Brain microvascular endothelial cell (primary cell): ENCODE measurements around the gene ACP7.
"Not testable (repeated sequence)": the region's sequence is repeated elsewhere in the genome, so short reads cannot be mapped to it uniquely, and the experiment has no call there.

Experiments used
- DNase-seq: peaks from one replicate; pipeline ENCODE4 v3.0.0-alpha.2; 2020
- H3K27ac ChIP-seq: fragments of 250-450 bp; sonication (Bioruptor Pico); 2 replicates; pipeline ENCODE4 v1.5.1; 2020; ENCODE audit warnings: mild to moderate bottlenecking, moderate library complexity
- H3K27me3 ChIP-seq: fragments of 250-450 bp; sonication (Bioruptor Pico); replicated peaks from 2 replicates; pipeline ENCODE4 v1.5.1; 2020; ENCODE audit warnings: mild to moderate bottlenecking
- H3K36me3 ChIP-seq: fragments of 250-450 bp; sonication (Bioruptor Pico); replicated peaks from 2 replicates; pipeline ENCODE4 v1.5.1; 2020; ENCODE audit warnings: mild to moderate bottlenecking
- H3K4me3 ChIP-seq: 2 replicates; pipeline ENCODE4 v1.5.1; 2011; ENCODE audit warnings: low read depth, mild to moderate bottlenecking, control low read depth, low read length, moderate library complexity
- CTCF ChIP-seq: IDR thresholded peaks from 2 replicates; pipeline ENCODE4 v1.5.1; 2011; ENCODE audit warnings: low read depth, mild to moderate bottlenecking, moderate library complexity, low read length, control low read depth, inconsistent platforms; ENCODE audit errors: missing control alignments
- in situ Hi-C: cut with HindIII; loops from 2 replicates; pipeline ENCODE4 v1.10.0; 2017; ENCODE audit warnings: low sequenced_read_pairs, low pct_ligation_motif_present

ACP7 gene

GRCh38 chr19:39084732-39085080 is 538 bp downstream of the ACP7 start:
- TF ChIP-seq CTCF = no peak
- DNase-seq = no peak
- no peak overlapping the region for H3K27ac ChIP-seq
- H3K36me3 ChIP-seq = no peaks in the 10 kb centered on the region
- H3K27me3 ChIP-seq = peaks cover 18% of the 10 kb centered on the region
- in situ Hi-C loops = no loop called here
- H3K4me3 ChIP-seq = no peak overlapping the region

- Histone ChIP-seq H3K27me3 (peaks cover 18% of the 10 kb centered on the region), H3K4me3 (no peak overlapping the region)
- in situ Hi-C loops = no loop called here
Measured at GRCh38 chr19:39085392-39085791, 1.2 kb downstream of the ACP7 start.

GRCh38 chr19:39086386-39086785 is 2.2 kb downstream of the ACP7 start:
- Histone ChIP-seq H3K36me3 (no peaks in the 10 kb centered on the region), H3K27ac (no peak overlapping the region), H3K4me3 (no peak overlapping the region), H3K27me3 (peaks cover 18% of the 10 kb centered on the region)
- in situ Hi-C loops = no loop called here
- DNase-seq = no peak
- TF ChIP-seq CTCF = no peak

More at GRCh38 chr19:39085392-39085791, 1.2 kb downstream of the ACP7 start:
- no peak for TF ChIP-seq CTCF
- no peaks in the 10 kb centered on the region for H3K36me3 ChIP-seq
- no peak for DNase-seq
- H3K27ac ChIP-seq = no peak overlapping the region

GRCh38 chr19:39087907-39088686 is 3.9 kb downstream of the ACP7 start:
- Histone ChIP-seq H3K36me3 (no peaks in the 10 kb centered on the region), H3K27me3 (peaks cover 18% of the 10 kb centered on the region)
- in situ Hi-C loops = no loop called here

GRCh38 chr19:39090016-39090415 is 5.8 kb downstream of the ACP7 start:
- H3K27me3 ChIP-seq, DNase-seq, H3K27ac ChIP-seq, H3K4me3 ChIP-seq, H3K36me3 ChIP-seq, in situ Hi-C loops: not testable (repeated sequence)

More at GRCh38 chr19:39087907-39088686, 3.9 kb downstream of the ACP7 start:
- no peak for TF ChIP-seq CTCF
- Histone ChIP-seq H3K27ac (no peak overlapping the region), H3K4me3 (no peak overlapping the region)
- no peak for DNase-seq

- no peak for DNase-seq
- TF ChIP-seq CTCF = no peak
- in situ Hi-C loops = no loop called here
Measured at GRCh38 chr19:39090881-39091280, 6.7 kb downstream of the ACP7 start.

GRCh38 chr19:39095799-39096540 is 11.8 kb downstream of the ACP7 start:
- H3K27ac ChIP-seq, DNase-seq, in situ Hi-C loops, H3K4me3 ChIP-seq, H3K36me3 ChIP-seq: not testable (repeated sequence)
- H3K27me3 ChIP-seq = peaks cover 11% of the 10 kb centered on the region

More at GRCh38 chr19:39090881-39091280, 6.7 kb downstream of the ACP7 start:
- H3K27me3 ChIP-seq = peaks cover 7% of the 10 kb centered on the region
- H3K27ac ChIP-seq = no peak overlapping the region
- no peaks in the 10 kb centered on the region for H3K36me3 ChIP-seq
- H3K4me3 ChIP-seq = no peak overlapping the region
